GM23338 (cell line): ENCODE data around the gene AGAP5.
"Not testable (repeated sequence)": the region's sequence is repeated elsewhere in the genome, so short reads cannot be mapped to it uniquely, and the experiment has no call there.

Experiments used
- EZH2 ChIP-seq: fragments of 200-600 bp; sonication (generic); IDR thresholded peaks from one replicate; pipeline ENCODE4 v1.8.0; 2017; ENCODE audit warnings: antibody characterized with exemption, mild to moderate bottlenecking, low read depth; ENCODE audit not compliant: unreplicated experiment
- POLR2AphosphoS5 ChIP-seq: IDR thresholded peaks from 2 replicates; pipeline ENCODE4 v1.6.1; 2016; ENCODE audit warnings: antibody characterized with exemption, low read depth
- REST ChIP-seq: IDR thresholded peaks from one replicate; pipeline ENCODE4 v1.6.1; 2018; ENCODE audit warnings: antibody characterized with exemption; ENCODE audit not compliant: unreplicated experiment
- ZNF331 ChIP-seq: fragments of 250-450 bp; sonication (Bioruptor Pico); IDR thresholded peaks from 2 replicates; pipeline ENCODE4 v1.5.0; 2020; ENCODE audit warnings: low read depth, mild to moderate bottlenecking, moderate library complexity
- TF ChIP-seq, protein P1 (sequence below), 2 experiments: fragments of 200-600 bp in 1 of 2; sonication (generic) in 1 of 2; conservative IDR thresholded peaks; 2 replicates each; pipeline versions ENCODE4 v1.5.1 to v1.6.1; 2016 to 2017; ENCODE audit warnings: antibody characterized with exemption in 2 of 2, low read depth in 2 of 2, mild to moderate bottlenecking in 2 of 2, moderate library complexity in 1 of 2

GRCh38 chr10:73666153-73666809, 31.6 kb downstream of the AGAP5 start:
- TF ChIP-seq, protein P1, sequence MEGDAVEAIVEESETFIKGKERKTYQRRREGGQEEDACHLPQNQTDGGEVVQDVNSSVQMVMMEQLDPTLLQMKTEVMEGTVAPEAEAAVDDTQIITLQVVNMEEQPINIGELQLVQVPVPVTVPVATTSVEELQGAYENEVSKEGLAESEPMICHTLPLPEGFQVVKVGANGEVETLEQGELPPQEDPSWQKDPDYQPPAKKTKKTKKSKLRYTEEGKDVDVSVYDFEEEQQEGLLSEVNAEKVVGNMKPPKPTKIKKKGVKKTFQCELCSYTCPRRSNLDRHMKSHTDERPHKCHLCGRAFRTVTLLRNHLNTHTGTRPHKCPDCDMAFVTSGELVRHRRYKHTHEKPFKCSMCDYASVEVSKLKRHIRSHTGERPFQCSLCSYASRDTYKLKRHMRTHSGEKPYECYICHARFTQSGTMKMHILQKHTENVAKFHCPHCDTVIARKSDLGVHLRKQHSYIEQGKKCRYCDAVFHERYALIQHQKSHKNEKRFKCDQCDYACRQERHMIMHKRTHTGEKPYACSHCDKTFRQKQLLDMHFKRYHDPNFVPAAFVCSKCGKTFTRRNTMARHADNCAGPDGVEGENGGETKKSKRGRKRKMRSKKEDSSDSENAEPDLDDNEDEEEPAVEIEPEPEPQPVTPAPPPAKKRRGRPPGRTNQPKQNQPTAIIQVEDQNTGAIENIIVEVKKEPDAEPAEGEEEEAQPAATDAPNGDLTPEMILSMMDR (conservative IDR thresholded peaks at IDR 0.05; ENCODE audit: low read depth in 2 of 2): not testable (repeated sequence)
- TF ChIP-seq EZH2; POLR2AphosphoS5; REST; ZNF331 (CRISPR knock-in tag): not testable (repeated sequence)
